A549 (cell line): ENCODE results near the gene TMEM107. TPM values are rescaled to one million over a fixed set of nuclear protein-coding genes. Genes with fewer than 3 reads are reported as not detected.

Source experiments
- ATAC-seq, 2 experiments: fragments of 200-7000 bp in 1 of 2; fragments of >200 bp in 1 of 2; cut with Nextera tagmentation in 1 of 2; cut with Tn5 transposase in 1 of 2; 3 replicates each; pipeline versions ENCODE4 v1.8.0 to v1.9.1; 2018 to 2020; ENCODE audit warnings: mild to moderate bottlenecking in 1 of 2, moderate library complexity in 1 of 2
- CTCF ChIA-PET: fragments of 300-600 bp; sonication (Branson Sonifier 250); formaldehyde crosslinking; extraction: SDS; loops from one replicate; lab custom pipeline; 2021; ENCODE audit warnings: antibody characterized with exemption, inconsistent platforms; lab: Yijun Ruan, JAX
- POLR2A ChIA-PET: fragments of 350-600 bp; formaldehyde crosslinking; extraction: SDS; loops from one replicate; lab custom pipeline; 2021; ENCODE audit warnings: antibody characterized with exemption, inconsistent platforms; lab: Yijun Ruan, JAX
- DNase-seq, 2 experiments: peaks; one replicate each; pipeline versions ENCODE4 v3.0.0 to v3.0.0-alpha.2; 2011 to 2016; ENCODE audit warnings: low read depth in 1 of 2, low spot score in 1 of 2
- FAIRE-seq: peaks from 2 replicates; lab custom pipeline; 2011; peaks lifted over from hg19 to GRCh38; lab: Jason Lieb, UNC
- H3K27ac ChIP-seq, 2 experiments: fragments of >200 bp; sonication (Bioruptor Twin); formaldehyde crosslinking; 3 replicates each; pipeline ENCODE4 v1.5.1; 2016 to 2017
- H3K4me1 ChIP-seq: fragments of >200 bp; sonication (Bioruptor Twin); formaldehyde crosslinking; 3 replicates; pipeline ENCODE4 v1.6.1; 2016
- H3K4me2 ChIP-seq: fragments of >200 bp; sonication (Bioruptor Twin); formaldehyde crosslinking; 3 replicates; pipeline ENCODE4 v1.6.1; 2016
- H3K4me3 ChIP-seq: fragments of >200 bp; sonication (Bioruptor Twin); formaldehyde crosslinking; 3 replicates; pipeline ENCODE4 v1.5.1; 2016
- H3K9me3 ChIP-seq: fragments of >200 bp; sonication (Bioruptor Twin); formaldehyde crosslinking; 3 replicates; pipeline ENCODE4 v1.6.1; 2016
- CEBPB ChIP-seq, 2 experiments: fragments of >200 bp in 1 of 2; sonication (Bioruptor Twin) in 1 of 2; formaldehyde crosslinking in 1 of 2; IDR thresholded peaks; 2 replicates each; pipeline ENCODE4 v1.6.1; 2012 to 2016
- CHD2 ChIP-seq: fragments of 150-350 bp; IDR thresholded peaks from 2 replicates; pipeline ENCODE4 v1.6.1; 2014; ENCODE audit warnings: low read length; ENCODE audit not compliant: partially characterized antibody
- ESRRA ChIP-seq: fragments of 150-350 bp; IDR thresholded peaks from 2 replicates; pipeline ENCODE4 v1.6.1; 2014; ENCODE audit warnings: mild to moderate bottlenecking, low read length, borderline replicate concordance
- FOSB ChIP-seq: fragments of 250-450 bp; sonication (Bioruptor Pico); IDR thresholded peaks from 2 replicates; pipeline ENCODE4 v1.5.0; 2020; ENCODE audit warnings: mild to moderate bottlenecking, moderate library complexity
- FOSL2 ChIP-seq, 2 experiments: fragments of 450-650 bp in 1 of 2; fragments of >200 bp in 1 of 2; sonication (Bioruptor Twin) in 1 of 2; formaldehyde crosslinking; IDR thresholded peaks; 2 replicates each; pipeline versions ENCODE4 v1.5.0 to v1.6.1; 2016 to 2020; ENCODE audit warnings: mild to moderate bottlenecking in 1 of 2, moderate library complexity in 1 of 2
- GATA3 ChIP-seq: IDR thresholded peaks from 2 replicates; pipeline ENCODE4 v1.6.1; 2012; ENCODE audit warnings: borderline replicate concordance
- HDAC2 ChIP-seq: fragments of 200-600 bp; sonication (generic); IDR thresholded peaks from 2 replicates; pipeline ENCODE4 v1.6.1; 2016
- HOXB13 ChIP-seq: fragments of 250-450 bp; sonication (Bioruptor Pico); IDR thresholded peaks from 2 replicates; pipeline ENCODE4 v1.5.0; 2020; ENCODE audit warnings: low read depth, mild to moderate bottlenecking, moderate library complexity
- HOXB5 ChIP-seq: fragments of 250-450 bp; sonication (Bioruptor Pico); IDR thresholded peaks from 2 replicates; pipeline ENCODE4 v1.5.0; 2020; ENCODE audit warnings: mild to moderate bottlenecking, moderate library complexity
- KDM5A ChIP-seq: fragments of 200-600 bp; sonication (generic); IDR thresholded peaks from 2 replicates; pipeline ENCODE4 v1.6.1; 2016; ENCODE audit warnings: antibody characterized with exemption, mild to moderate bottlenecking
- MAFK ChIP-seq: fragments of 450-650 bp; IDR thresholded peaks from 2 replicates; pipeline ENCODE4 v1.6.1; 2014; ENCODE audit not compliant: partially characterized antibody
- MYC ChIP-seq: IDR thresholded peaks from 2 replicates; pipeline ENCODE4 v1.6.1; 2012; ENCODE audit warnings: mild to moderate bottlenecking, inconsistent platforms, low read length, improper control_type of control experiment, borderline replicate concordance
- NFE2L2 ChIP-seq: fragments of 150-350 bp; conservative IDR thresholded peaks from 2 replicates; pipeline ENCODE4 v1.6.1; 2014; ENCODE audit warnings: low read length
- NPAS2 ChIP-seq: fragments of 250-450 bp; sonication (Bioruptor Pico); IDR thresholded peaks from 2 replicates; pipeline ENCODE4 v1.8.0; 2022; ENCODE audit warnings: mild to moderate bottlenecking, moderate library complexity, borderline replicate concordance
- PHF8 ChIP-seq: fragments of 200-600 bp; sonication (generic); IDR thresholded peaks from 2 replicates; pipeline ENCODE4 v1.6.1; 2016; ENCODE audit warnings: low read depth, mild to moderate bottlenecking, antibody characterized with exemption, moderate library complexity, borderline replicate concordance
- RARB ChIP-seq: fragments of 250-450 bp; sonication (Bioruptor Pico); IDR thresholded peaks from 2 replicates; pipeline ENCODE4 v1.8.0; 2021; ENCODE audit warnings: mild to moderate bottlenecking, moderate library complexity
- RCOR1 ChIP-seq: fragments of 150-350 bp; IDR thresholded peaks from 2 replicates; pipeline ENCODE4 v1.6.1; 2014; ENCODE audit warnings: antibody characterized with exemption, low read length, low read depth
- RNF2 ChIP-seq: fragments of 200-600 bp; sonication (generic); IDR thresholded peaks from 2 replicates; pipeline ENCODE4 v1.6.1; 2016; ENCODE audit warnings: low read depth, mild to moderate bottlenecking, antibody characterized with exemption, moderate library complexity, borderline replicate concordance
- SMC3 ChIP-seq: fragments of >200 bp; sonication (Bioruptor Twin); formaldehyde crosslinking; IDR thresholded peaks from 3 replicates; pipeline ENCODE4 v1.6.1; 2018; ENCODE audit warnings: inconsistent platforms
- SREBF2 ChIP-seq: fragments of 450-650 bp; IDR thresholded peaks from 2 replicates; pipeline ENCODE4 v1.6.1; 2014; ENCODE audit warnings: mild to moderate bottlenecking, moderate library complexity
- WGBS: methylation state at CpG from one replicate; pipeline ENCODE4 v1.1.6; 2017; ENCODE audit errors: missing lambda C conversion rate; 5-methylcytosine and 5-hydroxymethylcytosine counted together
- polyA plus RNA-seq, 4 experiments: library from polyadenylated mRNA; depleted of rRNA in 3 of 4; stranded (reverse); fragments of >200 nt; fragmentation: RNase III in 1 of 4; extraction: RNeasy Plus Mini Kit Qiagen cat#74134 plus additional on column Dnase treatment in 1 of 4; gene quantifications; 2 replicates in 3 of 4; 3 replicates in 1 of 4; pipeline ENCODE4 v1.2.3, GENCODE V29; 2011 to 2017
- TF ChIP-seq, protein P1 (sequence below): fragments of 250-450 bp; sonication (Bioruptor Pico); IDR thresholded peaks from 2 replicates; pipeline ENCODE4 v1.5.0; 2021; ENCODE audit warnings: mild to moderate bottlenecking, moderate library complexity, borderline replicate concordance
- TF ChIP-seq, protein P2 (sequence below): IDR thresholded peaks from 2 replicates; pipeline ENCODE4 v1.6.1; 2012
- TF ChIP-seq, protein P3 (sequence below): IDR thresholded peaks from 2 replicates; pipeline ENCODE4 v1.6.1; 2012; ENCODE audit warnings: low read depth, borderline replicate concordance
- TF ChIP-seq, protein P4 (sequence below): fragments of 450-650 bp; IDR thresholded peaks from 2 replicates; pipeline ENCODE4 v1.6.1; 2014; ENCODE audit warnings: antibody characterized with exemption
- TF ChIP-seq, protein P5 (sequence below): fragments of >200 bp; sonication (Bioruptor Twin); formaldehyde crosslinking; IDR thresholded peaks from 3 replicates; pipeline ENCODE4 v1.5.1; 2016

TMEM107 gene
- polyA plus RNA-seq, 2 of the 4 experiments (the other 2 are of a cell fraction): 17.0 to 22.8 TPM

DNA sequence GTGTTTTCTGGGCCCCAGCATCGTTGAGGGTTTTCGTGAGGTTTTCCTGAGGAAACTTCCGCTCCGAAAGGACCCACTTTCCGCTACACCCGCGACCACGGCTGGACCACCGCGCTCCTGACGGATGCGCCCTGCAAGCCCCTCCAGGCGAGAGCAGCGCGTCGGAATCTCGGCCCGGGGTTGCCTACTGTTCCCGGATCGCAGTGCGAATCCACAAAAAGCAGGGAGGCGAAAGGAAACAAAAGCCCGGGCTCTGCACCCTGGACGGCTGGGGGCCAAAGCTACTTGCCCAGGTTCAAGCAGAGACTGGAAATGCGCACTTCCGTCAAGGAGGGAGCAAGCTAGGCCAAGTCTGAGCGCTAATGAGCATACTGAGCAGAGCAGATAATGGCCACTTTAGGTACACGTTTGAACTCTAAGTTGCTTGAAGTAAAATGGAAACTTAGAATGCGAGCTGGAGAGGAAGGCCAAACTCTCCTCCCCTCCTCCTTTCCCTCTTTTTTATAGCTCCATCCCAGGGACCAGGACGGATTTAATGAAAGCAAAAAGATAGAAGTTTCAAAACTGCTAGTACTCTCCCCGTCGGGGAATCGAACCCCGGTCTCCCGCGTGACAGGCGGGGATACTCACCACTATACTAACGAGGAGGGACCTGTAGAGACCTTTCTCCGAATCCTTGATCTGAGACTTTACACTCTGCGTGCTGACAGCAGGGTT, 45.6 kb upstream of the TMEM107 start (continued):
- TF ChIP-seq, protein P1, sequence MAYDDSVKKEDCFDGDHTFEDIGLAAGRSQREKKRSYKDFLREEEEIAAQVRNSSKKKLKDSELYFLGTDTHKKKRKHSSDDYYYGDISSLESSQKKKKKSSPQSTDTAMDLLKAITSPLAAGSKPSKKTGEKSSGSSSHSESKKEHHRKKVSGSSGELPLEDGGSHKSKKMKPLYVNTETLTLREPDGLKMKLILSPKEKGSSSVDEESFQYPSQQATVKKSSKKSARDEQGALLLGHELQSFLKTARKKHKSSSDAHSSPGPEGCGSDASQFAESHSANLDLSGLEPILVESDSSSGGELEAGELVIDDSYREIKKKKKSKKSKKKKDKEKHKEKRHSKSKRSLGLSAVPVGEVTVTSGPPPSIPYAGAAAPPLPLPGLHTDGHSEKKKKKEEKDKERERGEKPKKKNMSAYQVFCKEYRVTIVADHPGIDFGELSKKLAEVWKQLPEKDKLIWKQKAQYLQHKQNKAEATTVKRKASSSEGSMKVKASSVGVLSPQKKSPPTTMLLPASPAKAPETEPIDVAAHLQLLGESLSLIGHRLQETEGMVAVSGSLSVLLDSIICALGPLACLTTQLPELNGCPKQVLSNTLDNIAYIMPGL: peak; percentile 96
- peak; percentile 14 to 79; a peak in 3 of 4 replicates for TF ChIP-seq CEBPB (IDR thresholded peaks at IDR 0.05)

DNA sequence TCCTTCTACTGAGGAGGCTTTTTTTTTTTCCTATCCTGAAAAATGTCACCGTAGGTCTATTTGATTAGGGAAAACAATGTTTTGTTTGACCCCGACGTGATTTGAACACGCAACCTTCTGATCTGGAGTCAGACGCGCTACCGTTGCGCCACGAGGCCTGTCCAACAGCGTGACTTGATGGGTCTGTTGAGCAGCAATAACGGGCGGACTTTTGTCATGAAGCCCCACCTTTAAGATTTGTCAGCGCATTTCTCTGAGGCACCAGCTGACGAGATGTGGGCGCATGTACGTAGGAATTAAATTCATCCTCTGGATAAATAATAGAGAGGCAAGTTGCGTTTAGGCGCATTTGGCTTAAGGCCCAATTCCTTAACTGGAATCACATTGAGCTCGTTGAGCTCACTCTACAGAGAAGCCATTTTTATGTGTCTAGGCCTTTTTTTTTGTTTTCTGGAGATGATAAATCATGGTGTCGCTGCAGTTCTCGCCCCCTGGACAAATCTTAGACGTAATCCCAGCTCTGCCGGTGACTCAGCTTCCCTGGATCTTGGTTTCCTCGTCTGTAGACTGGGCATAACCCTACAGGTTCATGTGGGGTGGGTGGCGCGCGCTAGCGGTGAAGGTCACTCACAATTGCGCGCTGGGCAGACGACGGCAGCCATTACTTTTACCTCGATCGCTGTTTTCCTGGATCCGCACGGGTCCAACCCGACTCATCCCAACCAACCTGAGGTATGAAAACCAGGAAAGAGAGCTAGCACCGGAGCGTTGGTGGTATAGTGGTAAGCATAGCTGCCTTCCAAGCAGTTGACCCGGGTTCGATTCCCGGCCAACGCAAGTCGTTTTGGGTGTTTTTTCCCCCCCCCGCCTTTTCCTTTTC, 44.8 kb upstream of the TMEM107 start:
- FAIRE-seq (no peak), DNase-seq (peak; percentile 91 to 97), ATAC-seq (peak; percentile 28 to 62)
- no peaks in the 10 kb centered on the region for H3K9me3 ChIP-seq
- H3K4me2 ChIP-seq: peak overlapping the region; percentile 94
- ChIA-PET CTCF (interaction anchor here (0.6 to 12.0 kb wide), 23 partner anchors 9 to 147 kb away, joined by 3 to 160 read pairs (median 5); partner anchors contain the start of genes ALOXE3, AURKB, BORCS6 and CTC1), POLR2A (interaction anchor here (0.7 to 7.9 kb wide), 18 partner anchors 11 to 101 kb away, joined by 3 to 159 read pairs (median 6); partner anchors contain the start of genes AURKB, BORCS6, CTC1 and PFAS)
- H3K4me1 ChIP-seq: peaks cover 24% of the 10 kb centered on the region
- H3K27ac ChIP-seq: peak overlapping the region; percentile 93 to 97
- 2% methylated on average over 45 of the region's 45 CpGs for WGBS
- peak overlapping the region; percentile 78 for H3K4me3 ChIP-seq
- TF ChIP-seq HOXB5 (CRISPR knock-in tag) (peak; percentile 75), SREBF2 (peak; percentile 96), GATA3 (peak; percentile 56; the same call in 1 of the 2 replicates), HOXB13 (CRISPR knock-in tag) (0 out of 2 replicates have a peak, but pooled peaks have one; percentile 38), CEBPB (IDR thresholded peaks at IDR 0.05) (peak in 1 of 2 experiments; percentile 78; a peak in 2 of 4 replicates), ESRRA (peak; percentile 94), RNF2 (no peak), NPAS2 (no peak), NFE2L2 (0 out of 2 replicates have a peak, but pooled peaks have one; percentile 17), MYC (peak; percentile 85), HDAC2 (no peak), FOSL2 (IDR thresholded peaks at IDR 0.05) (no peak), FOSL2 (CRISPR knock-in tag; IDR thresholded peaks at IDR 0.05) (peak; percentile 87), KDM5A (no peak), MAFK (peak; percentile 82), PHF8 (peak; percentile 6; the same call in 1 of the 2 replicates), RARB (CRISPR knock-in tag) (peak; percentile 13; the same call in 1 of the 2 replicates), RCOR1 (peak; percentile 65; the same call in 1 of the 2 replicates), SMC3 (peak; percentile 38; the same call in 2 of the 3 replicates), FOSB (CRISPR knock-in tag) (no peak), CHD2 (no peak)
- TF ChIP-seq, protein P2, sequence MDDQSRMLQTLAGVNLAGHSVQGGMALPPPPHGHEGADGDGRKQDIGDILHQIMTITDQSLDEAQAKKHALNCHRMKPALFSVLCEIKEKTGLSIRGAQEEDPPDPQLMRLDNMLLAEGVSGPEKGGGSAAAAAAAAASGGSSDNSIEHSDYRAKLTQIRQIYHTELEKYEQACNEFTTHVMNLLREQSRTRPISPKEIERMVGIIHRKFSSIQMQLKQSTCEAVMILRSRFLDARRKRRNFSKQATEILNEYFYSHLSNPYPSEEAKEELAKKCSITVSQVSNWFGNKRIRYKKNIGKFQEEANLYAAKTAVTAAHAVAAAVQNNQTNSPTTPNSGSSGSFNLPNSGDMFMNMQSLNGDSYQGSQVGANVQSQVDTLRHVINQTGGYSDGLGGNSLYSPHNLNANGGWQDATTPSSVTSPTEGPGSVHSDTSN: peak; percentile 38; the same call in 1 of the 2 replicates
- TF ChIP-seq, protein P3, sequence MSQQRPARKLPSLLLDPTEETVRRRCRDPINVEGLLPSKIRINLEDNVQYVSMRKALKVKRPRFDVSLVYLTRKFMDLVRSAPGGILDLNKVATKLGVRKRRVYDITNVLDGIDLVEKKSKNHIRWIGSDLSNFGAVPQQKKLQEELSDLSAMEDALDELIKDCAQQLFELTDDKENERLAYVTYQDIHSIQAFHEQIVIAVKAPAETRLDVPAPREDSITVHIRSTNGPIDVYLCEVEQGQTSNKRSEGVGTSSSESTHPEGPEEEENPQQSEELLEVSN: no peak; the same call in 1 of the 2 replicates
- TF ChIP-seq, protein P1: peak; percentile 91
- TF ChIP-seq, protein P4, sequence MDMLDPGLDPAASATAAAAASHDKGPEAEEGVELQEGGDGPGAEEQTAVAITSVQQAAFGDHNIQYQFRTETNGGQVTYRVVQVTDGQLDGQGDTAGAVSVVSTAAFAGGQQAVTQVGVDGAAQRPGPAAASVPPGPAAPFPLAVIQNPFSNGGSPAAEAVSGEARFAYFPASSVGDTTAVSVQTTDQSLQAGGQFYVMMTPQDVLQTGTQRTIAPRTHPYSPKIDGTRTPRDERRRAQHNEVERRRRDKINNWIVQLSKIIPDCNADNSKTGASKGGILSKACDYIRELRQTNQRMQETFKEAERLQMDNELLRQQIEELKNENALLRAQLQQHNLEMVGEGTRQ: peak; percentile 33
- TF ChIP-seq, protein P5, sequence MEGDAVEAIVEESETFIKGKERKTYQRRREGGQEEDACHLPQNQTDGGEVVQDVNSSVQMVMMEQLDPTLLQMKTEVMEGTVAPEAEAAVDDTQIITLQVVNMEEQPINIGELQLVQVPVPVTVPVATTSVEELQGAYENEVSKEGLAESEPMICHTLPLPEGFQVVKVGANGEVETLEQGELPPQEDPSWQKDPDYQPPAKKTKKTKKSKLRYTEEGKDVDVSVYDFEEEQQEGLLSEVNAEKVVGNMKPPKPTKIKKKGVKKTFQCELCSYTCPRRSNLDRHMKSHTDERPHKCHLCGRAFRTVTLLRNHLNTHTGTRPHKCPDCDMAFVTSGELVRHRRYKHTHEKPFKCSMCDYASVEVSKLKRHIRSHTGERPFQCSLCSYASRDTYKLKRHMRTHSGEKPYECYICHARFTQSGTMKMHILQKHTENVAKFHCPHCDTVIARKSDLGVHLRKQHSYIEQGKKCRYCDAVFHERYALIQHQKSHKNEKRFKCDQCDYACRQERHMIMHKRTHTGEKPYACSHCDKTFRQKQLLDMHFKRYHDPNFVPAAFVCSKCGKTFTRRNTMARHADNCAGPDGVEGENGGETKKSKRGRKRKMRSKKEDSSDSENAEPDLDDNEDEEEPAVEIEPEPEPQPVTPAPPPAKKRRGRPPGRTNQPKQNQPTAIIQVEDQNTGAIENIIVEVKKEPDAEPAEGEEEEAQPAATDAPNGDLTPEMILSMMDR: peak; percentile 20; the same call in 2 of the 3 replicates
